Measurements from ENCODE around the gene EPHB6. TPM values are rescaled to one million over a fixed set of nuclear protein-coding genes. Genes with fewer than 3 reads are reported as not detected.

EPHB6 gene
- total RNA-seq, 1 donor from 2014 or later, result 15.7 TPM

DNA sequence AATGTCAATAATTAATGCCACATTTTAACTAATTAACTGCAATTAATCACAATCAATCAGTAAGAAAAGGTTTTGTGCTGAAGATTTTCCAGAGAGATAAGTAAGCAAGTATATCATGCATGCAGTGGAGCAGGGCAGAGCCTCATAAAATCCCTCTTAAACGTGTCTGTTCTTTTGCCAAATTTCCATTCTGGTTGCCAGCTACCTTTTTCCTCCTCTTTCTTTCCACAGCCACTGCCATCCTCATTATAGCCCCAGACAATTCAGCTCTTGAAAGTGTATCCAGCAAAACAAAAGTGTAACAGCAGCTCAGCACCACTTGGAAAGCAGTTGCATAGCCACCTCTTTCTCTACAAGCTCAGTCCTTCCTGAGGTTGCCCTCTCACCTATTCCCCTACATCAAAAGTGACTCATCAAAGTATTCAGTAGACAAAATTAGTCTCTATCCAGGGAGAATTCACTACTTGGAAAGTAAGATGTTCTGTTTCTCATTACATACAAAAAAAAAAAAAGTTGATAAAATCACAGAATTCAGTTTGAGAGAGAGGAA, 26.9 kb upstream of the EPHB6 start:
- Mint-ChIP-seq H3K4me3 (ENCODE audit: unreplicated experiment) (no peak overlapping the region), H3K27ac (ENCODE audit: unreplicated experiment) (no peak overlapping the region), H3K36me3 (ENCODE audit: low read depth, unreplicated experiment) (no peaks in the 10 kb centered on the region), H3K27me3 (ENCODE audit: low read depth, unreplicated experiment) (no peaks in the 10 kb centered on the region), H3K4me1 (ENCODE audit: low read depth, unreplicated experiment) (peaks cover 9% of the 10 kb centered on the region), H3K9me3 (ENCODE audit: unreplicated experiment) (no peaks in the 10 kb centered on the region)
- no peak for FAIRE-seq
- no peak overlapping the region for H3K4me3 ChIP-seq (ENCODE audit: insufficient read depth, low read depth, low read length)
- H2AFZ ChIP-seq (ENCODE audit: low read depth, low read length), result no peak overlapping the region
- H3K36me3 ChIP-seq (ENCODE audit: insufficient read depth, low read length), result no peaks in the 10 kb centered on the region
- H3K79me2 ChIP-seq (ENCODE audit: insufficient read depth, low read length), result no peaks in the 10 kb centered on the region
- H3K9ac ChIP-seq (ENCODE audit: low read length), result no peak overlapping the region
- H3K27ac ChIP-seq (ENCODE audit: low read depth, low read length), result no peak overlapping the region
- H3K9me3 ChIP-seq (ENCODE audit: insufficient read depth, low read depth, low read length), result no peaks in the 10 kb centered on the region
- TF ChIP-seq, protein P1, sequence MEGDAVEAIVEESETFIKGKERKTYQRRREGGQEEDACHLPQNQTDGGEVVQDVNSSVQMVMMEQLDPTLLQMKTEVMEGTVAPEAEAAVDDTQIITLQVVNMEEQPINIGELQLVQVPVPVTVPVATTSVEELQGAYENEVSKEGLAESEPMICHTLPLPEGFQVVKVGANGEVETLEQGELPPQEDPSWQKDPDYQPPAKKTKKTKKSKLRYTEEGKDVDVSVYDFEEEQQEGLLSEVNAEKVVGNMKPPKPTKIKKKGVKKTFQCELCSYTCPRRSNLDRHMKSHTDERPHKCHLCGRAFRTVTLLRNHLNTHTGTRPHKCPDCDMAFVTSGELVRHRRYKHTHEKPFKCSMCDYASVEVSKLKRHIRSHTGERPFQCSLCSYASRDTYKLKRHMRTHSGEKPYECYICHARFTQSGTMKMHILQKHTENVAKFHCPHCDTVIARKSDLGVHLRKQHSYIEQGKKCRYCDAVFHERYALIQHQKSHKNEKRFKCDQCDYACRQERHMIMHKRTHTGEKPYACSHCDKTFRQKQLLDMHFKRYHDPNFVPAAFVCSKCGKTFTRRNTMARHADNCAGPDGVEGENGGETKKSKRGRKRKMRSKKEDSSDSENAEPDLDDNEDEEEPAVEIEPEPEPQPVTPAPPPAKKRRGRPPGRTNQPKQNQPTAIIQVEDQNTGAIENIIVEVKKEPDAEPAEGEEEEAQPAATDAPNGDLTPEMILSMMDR (IDR thresholded peaks at IDR 0.05; ENCODE audit: insufficient read depth, low read depth, low read length), result no peak
- TF ChIP-seq EZH2 (IDR thresholded peaks at IDR 0.05; ENCODE audit: insufficient read depth, low read length), result no peak
- no peaks in the 10 kb centered on the region for H3K27me3 ChIP-seq (ENCODE audit: insufficient read depth, low read length)
- no peaks in the 10 kb centered on the region for H4K20me1 ChIP-seq (ENCODE audit: insufficient read depth, low read length)
- no peak for DNase-seq (ENCODE audit: low read depth)
- no peaks in the 10 kb centered on the region for H3K4me1 ChIP-seq (ENCODE audit: insufficient read depth, low read length)
- H3K4me2 ChIP-seq (ENCODE audit: low read length), result no peak overlapping the region

GRCh38 chr7:142832417-142832816, 22.5 kb upstream of the EPHB6 start:
- Mint-ChIP-seq H3K4me3 (ENCODE audit: unreplicated experiment) (no peak overlapping the region), H3K36me3 (ENCODE audit: low read depth, unreplicated experiment) (no peaks in the 10 kb centered on the region), H3K27me3 (ENCODE audit: low read depth, unreplicated experiment) (no peaks in the 10 kb centered on the region), H3K4me1 (ENCODE audit: low read depth, unreplicated experiment) (peaks cover 13% of the 10 kb centered on the region), H3K27ac (ENCODE audit: unreplicated experiment) (no peak overlapping the region), H3K9me3 (ENCODE audit: unreplicated experiment) (no peaks in the 10 kb centered on the region)
- Histone ChIP-seq H3K27ac (ENCODE audit: low read depth, low read length) (no peak overlapping the region), H3K4me3 (ENCODE audit: insufficient read depth, low read depth, low read length) (no peak overlapping the region), H3K4me2 (ENCODE audit: low read length) (no peak overlapping the region), H3K27me3 (ENCODE audit: insufficient read depth, low read length) (no peaks in the 10 kb centered on the region), H3K4me1 (ENCODE audit: insufficient read depth, low read length) (no peaks in the 10 kb centered on the region), H3K79me2 (ENCODE audit: insufficient read depth, low read length) (no peaks in the 10 kb centered on the region), H2AFZ (ENCODE audit: low read depth, low read length) (no peak overlapping the region), H4K20me1 (ENCODE audit: insufficient read depth, low read length) (no peaks in the 10 kb centered on the region), H3K9ac (ENCODE audit: low read length) (no peak overlapping the region), H3K9me3 (ENCODE audit: insufficient read depth, low read depth, low read length) (no peaks in the 10 kb centered on the region), H3K36me3 (ENCODE audit: insufficient read depth, low read length) (no peaks in the 10 kb centered on the region)
- FAIRE-seq, result no peak
- DNase-seq (ENCODE audit: low read depth), result no peak
- no peak for TF ChIP-seq EZH2 (IDR thresholded peaks at IDR 0.05; ENCODE audit: insufficient read depth, low read length)
- TF ChIP-seq, protein P1 (IDR thresholded peaks at IDR 0.05; ENCODE audit: insufficient read depth, low read depth, low read length), result no peak

- H2AFZ ChIP-seq (ENCODE audit: low read depth, low read length), result no peak overlapping the region
These were observed 21.5 kb upstream of the EPHB6 start for GRCh38 chr7:142833174-142834048.

More at GRCh38 chr7:142833174-142834048, 21.5 kb upstream of the EPHB6 start:
- Histone ChIP-seq H4K20me1 (ENCODE audit: insufficient read depth, low read length) (no peaks in the 10 kb centered on the region), H3K9me3 (ENCODE audit: insufficient read depth, low read depth, low read length) (no peaks in the 10 kb centered on the region), H3K79me2 (ENCODE audit: insufficient read depth, low read length) (no peaks in the 10 kb centered on the region), H3K9ac (ENCODE audit: low read length) (no peak overlapping the region), H3K4me2 (ENCODE audit: low read length) (no peak overlapping the region), H3K4me1 (ENCODE audit: insufficient read depth, low read length) (no peaks in the 10 kb centered on the region), H3K4me3 (ENCODE audit: insufficient read depth, low read depth, low read length) (no peak overlapping the region), H3K27me3 (ENCODE audit: insufficient read depth, low read length) (no peaks in the 10 kb centered on the region), H3K27ac (ENCODE audit: low read depth, low read length) (no peak overlapping the region), H3K36me3 (ENCODE audit: insufficient read depth, low read length) (no peaks in the 10 kb centered on the region)
- Mint-ChIP-seq H3K36me3 (ENCODE audit: low read depth, unreplicated experiment) (no peaks in the 10 kb centered on the region), H3K9me3 (ENCODE audit: unreplicated experiment) (no peaks in the 10 kb centered on the region), H3K4me1 (ENCODE audit: low read depth, unreplicated experiment) (peaks cover 11% of the 10 kb centered on the region), H3K27me3 (ENCODE audit: low read depth, unreplicated experiment) (no peaks in the 10 kb centered on the region), H3K4me3 (ENCODE audit: unreplicated experiment) (no peak overlapping the region), H3K27ac (ENCODE audit: unreplicated experiment) (no peak overlapping the region)
- TF ChIP-seq EZH2 (IDR thresholded peaks at IDR 0.05; ENCODE audit: insufficient read depth, low read length), result no peak
- TF ChIP-seq, protein P1 (IDR thresholded peaks at IDR 0.05; ENCODE audit: insufficient read depth, low read depth, low read length), result no peak
- no peak for FAIRE-seq
- DNase-seq (ENCODE audit: low read depth), result no peak
